ENCODE measurements around the gene PDCD1.

PDCD1 gene

GRCh38 chr2:241874277-241874925 lies 15.7 kb upstream of the PDCD1 start:
- H3K79me2 ChIP-seq (ENCODE audit: insufficient read depth, low read length) = no peaks in the 10 kb centered on the region
- DNase-seq = no peak
- no peak overlapping the region for H3K27ac ChIP-seq (ENCODE audit: low read length)
- H3K4me1 ChIP-seq (ENCODE audit: insufficient read depth, low read length) = peaks cover 29% of the 10 kb centered on the region
- H3K4me2 ChIP-seq (ENCODE audit: insufficient read depth, low read length) = no peak overlapping the region
- H3K9me3 ChIP-seq (ENCODE audit: insufficient read depth, low read length, severe bottlenecking) = no peaks in the 10 kb centered on the region
- no peak overlapping the region for H3K9ac ChIP-seq (ENCODE audit: low read depth, low read length)
- peaks cover 4% of the 10 kb centered on the region; the same call in 1 of the 2 replicates for H4K20me1 ChIP-seq (ENCODE audit: insufficient read depth, low read length)
- no peaks in the 10 kb centered on the region for H3K36me3 ChIP-seq (ENCODE audit: insufficient read depth, low read length)
- no peak overlapping the region for H2AFZ ChIP-seq (ENCODE audit: low read depth, low read length)
- no peak overlapping the region for H3K4me3 ChIP-seq (ENCODE audit: low read depth in 1 of 2, low read length in 2 of 2)
- no peaks in the 10 kb centered on the region for H3K27me3 ChIP-seq (ENCODE audit: insufficient read depth, low read length, poor library complexity)
- ATAC-seq (ENCODE audit: insufficient read depth, low read depth) = no peak
- TF ChIP-seq CTCF (IDR thresholded peaks at IDR 0.05; ENCODE audit: borderline replicate concordance, extremely low read depth, low read length, poor library complexity, severe bottlenecking) (no peak), EZH2 (IDR thresholded peaks at IDR 0.05; ENCODE audit: borderline replicate concordance, low read depth, low read length, severe bottlenecking) (no peak)

- H3K27ac ChIP-seq (ENCODE audit: low read length) = no peak overlapping the region
- H3K27me3 ChIP-seq (ENCODE audit: insufficient read depth, low read length, poor library complexity) = no peaks in the 10 kb centered on the region
- H3K4me3 ChIP-seq (ENCODE audit: low read depth in 1 of 2, low read length in 2 of 2) = no peak overlapping the region
- TF ChIP-seq CTCF (IDR thresholded peaks at IDR 0.05; ENCODE audit: borderline replicate concordance, extremely low read depth, low read length, poor library complexity, severe bottlenecking) (no peak), EZH2 (IDR thresholded peaks at IDR 0.05; ENCODE audit: borderline replicate concordance, low read depth, low read length, severe bottlenecking) (no peak)
- H4K20me1 ChIP-seq (ENCODE audit: insufficient read depth, low read length) = peaks cover 4% of the 10 kb centered on the region; the same call in 1 of the 2 replicates
- no peak overlapping the region for H3K9ac ChIP-seq (ENCODE audit: low read depth, low read length)
- no peaks in the 10 kb centered on the region for H3K79me2 ChIP-seq (ENCODE audit: insufficient read depth, low read length)
- H2AFZ ChIP-seq (ENCODE audit: low read depth, low read length) = no peak overlapping the region
- H3K4me2 ChIP-seq (ENCODE audit: insufficient read depth, low read length) = no peak overlapping the region
- ATAC-seq (ENCODE audit: insufficient read depth, low read depth) (no peak), DNase-seq (no peak)
- no peaks in the 10 kb centered on the region for H3K36me3 ChIP-seq (ENCODE audit: insufficient read depth, low read length)
- H3K4me1 ChIP-seq (ENCODE audit: insufficient read depth, low read length) = peaks cover 35% of the 10 kb centered on the region
- H3K9me3 ChIP-seq (ENCODE audit: insufficient read depth, low read length, severe bottlenecking) = no peaks in the 10 kb centered on the region
Observed at GRCh38 chr2:241873803-241874110, 15.1 kb upstream of the PDCD1 start.

- DNase-seq = no peak
- Histone ChIP-seq H3K4me3 (ENCODE audit: low read depth in 1 of 2, low read length in 2 of 2) (no peak overlapping the region), H3K79me2 (ENCODE audit: insufficient read depth, low read length) (no peaks in the 10 kb centered on the region), H3K36me3 (ENCODE audit: insufficient read depth, low read length) (no peaks in the 10 kb centered on the region), H3K4me2 (ENCODE audit: insufficient read depth, low read length) (no peak overlapping the region), H3K27me3 (ENCODE audit: insufficient read depth, low read length, poor library complexity) (no peaks in the 10 kb centered on the region), H3K4me1 (ENCODE audit: insufficient read depth, low read length) (peaks cover 40% of the 10 kb centered on the region), H2AFZ (ENCODE audit: low read depth, low read length) (no peak overlapping the region), H3K9ac (ENCODE audit: low read depth, low read length) (no peak overlapping the region), H3K27ac (ENCODE audit: low read length) (no peak overlapping the region), H4K20me1 (ENCODE audit: insufficient read depth, low read length) (peaks cover 9% of the 10 kb centered on the region), H3K9me3 (ENCODE audit: insufficient read depth, low read length, severe bottlenecking) (no peaks in the 10 kb centered on the region)
- ATAC-seq (ENCODE audit: insufficient read depth, low read depth) = no peak
- TF ChIP-seq CTCF (IDR thresholded peaks at IDR 0.05; ENCODE audit: borderline replicate concordance, extremely low read depth, low read length, poor library complexity, severe bottlenecking) = no peak
- no peak for TF ChIP-seq EZH2 (IDR thresholded peaks at IDR 0.05; ENCODE audit: borderline replicate concordance, low read depth, low read length, severe bottlenecking)
Observed at GRCh38 chr2:241873081-241873802, 14.5 kb upstream of the PDCD1 start.
